ENCODE data around the gene TPCN1. TPM values are rescaled to one million over a fixed set of nuclear protein-coding genes. Genes with fewer than 3 reads are reported as not detected.

TPCN1 gene
- total RNA-seq, 4 donors from 2014 or later: 27.6 to 82.3 (median 46.3) TPM

DNA sequence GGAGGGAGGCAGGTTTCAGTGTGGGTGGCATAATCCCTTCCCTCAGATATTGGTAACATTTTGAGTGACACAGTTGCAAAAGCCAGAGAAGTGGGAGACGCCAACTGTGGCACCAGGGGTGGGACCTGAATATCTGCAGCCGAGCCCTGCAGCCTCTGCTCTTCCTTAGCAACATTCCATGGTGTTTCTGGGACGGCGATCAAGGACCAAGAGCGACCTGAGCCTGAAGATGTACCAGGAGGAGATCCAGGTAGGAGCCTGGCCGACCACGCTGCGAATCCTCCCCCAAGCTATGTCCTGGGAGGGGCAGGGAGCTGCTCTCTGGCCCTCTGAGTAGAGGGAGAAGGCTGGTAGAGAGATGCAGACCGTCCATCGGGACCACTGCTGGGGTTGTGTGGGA lies 71.8 kb downstream of the TPCN1 start:
- TF ChIP-seq, protein P1, sequence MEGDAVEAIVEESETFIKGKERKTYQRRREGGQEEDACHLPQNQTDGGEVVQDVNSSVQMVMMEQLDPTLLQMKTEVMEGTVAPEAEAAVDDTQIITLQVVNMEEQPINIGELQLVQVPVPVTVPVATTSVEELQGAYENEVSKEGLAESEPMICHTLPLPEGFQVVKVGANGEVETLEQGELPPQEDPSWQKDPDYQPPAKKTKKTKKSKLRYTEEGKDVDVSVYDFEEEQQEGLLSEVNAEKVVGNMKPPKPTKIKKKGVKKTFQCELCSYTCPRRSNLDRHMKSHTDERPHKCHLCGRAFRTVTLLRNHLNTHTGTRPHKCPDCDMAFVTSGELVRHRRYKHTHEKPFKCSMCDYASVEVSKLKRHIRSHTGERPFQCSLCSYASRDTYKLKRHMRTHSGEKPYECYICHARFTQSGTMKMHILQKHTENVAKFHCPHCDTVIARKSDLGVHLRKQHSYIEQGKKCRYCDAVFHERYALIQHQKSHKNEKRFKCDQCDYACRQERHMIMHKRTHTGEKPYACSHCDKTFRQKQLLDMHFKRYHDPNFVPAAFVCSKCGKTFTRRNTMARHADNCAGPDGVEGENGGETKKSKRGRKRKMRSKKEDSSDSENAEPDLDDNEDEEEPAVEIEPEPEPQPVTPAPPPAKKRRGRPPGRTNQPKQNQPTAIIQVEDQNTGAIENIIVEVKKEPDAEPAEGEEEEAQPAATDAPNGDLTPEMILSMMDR (IDR thresholded peaks at IDR 0.05; ENCODE audit: low read depth): no peak

DNA sequence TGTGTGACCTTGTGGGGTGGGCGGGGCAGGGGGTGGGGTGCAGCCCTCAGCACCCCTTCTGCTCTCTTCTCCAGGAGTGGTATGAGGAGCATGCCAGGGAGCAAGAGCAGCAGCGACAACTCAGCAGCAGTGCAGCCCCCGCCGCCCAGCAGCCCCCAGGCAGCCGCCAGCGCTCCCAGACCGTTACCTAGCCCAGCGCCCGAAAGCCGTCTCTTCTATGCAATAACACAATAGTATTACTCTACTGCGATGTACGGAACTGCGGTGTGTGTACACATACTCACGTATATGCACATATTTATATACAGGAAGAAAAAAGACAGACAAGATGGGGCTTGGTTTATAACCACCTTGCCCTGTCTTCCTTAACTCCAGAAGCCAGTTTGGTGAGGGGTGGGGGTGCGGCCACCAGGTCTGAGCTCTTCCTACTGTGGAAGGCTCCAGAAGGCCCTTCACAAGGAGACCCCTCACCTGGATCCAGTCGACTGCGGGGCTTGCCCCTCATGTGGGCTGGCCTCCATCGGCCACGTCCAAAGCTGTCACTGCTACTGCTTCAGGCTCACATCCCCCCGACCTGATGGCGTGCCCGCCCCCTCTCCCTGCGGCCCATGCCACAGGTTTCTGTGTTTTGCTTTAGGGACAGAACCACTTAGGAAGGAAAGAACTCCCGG lies 74.8 kb downstream of the TPCN1 start:
- TF ChIP-seq, protein P1 (IDR thresholded peaks at IDR 0.05; ENCODE audit: low read depth): no peak

- TF ChIP-seq, protein P1 (IDR thresholded peaks at IDR 0.05; ENCODE audit: low read depth): no peak
Observed at GRCh38 chr12:113296557-113297213, 75.4 kb downstream of the TPCN1 start.

- TF ChIP-seq, protein P1 (IDR thresholded peaks at IDR 0.05; ENCODE audit: low read depth): no peak
Observed at GRCh38 chr12:113297214-113297587, 75.9 kb downstream of the TPCN1 start.

DNA sequence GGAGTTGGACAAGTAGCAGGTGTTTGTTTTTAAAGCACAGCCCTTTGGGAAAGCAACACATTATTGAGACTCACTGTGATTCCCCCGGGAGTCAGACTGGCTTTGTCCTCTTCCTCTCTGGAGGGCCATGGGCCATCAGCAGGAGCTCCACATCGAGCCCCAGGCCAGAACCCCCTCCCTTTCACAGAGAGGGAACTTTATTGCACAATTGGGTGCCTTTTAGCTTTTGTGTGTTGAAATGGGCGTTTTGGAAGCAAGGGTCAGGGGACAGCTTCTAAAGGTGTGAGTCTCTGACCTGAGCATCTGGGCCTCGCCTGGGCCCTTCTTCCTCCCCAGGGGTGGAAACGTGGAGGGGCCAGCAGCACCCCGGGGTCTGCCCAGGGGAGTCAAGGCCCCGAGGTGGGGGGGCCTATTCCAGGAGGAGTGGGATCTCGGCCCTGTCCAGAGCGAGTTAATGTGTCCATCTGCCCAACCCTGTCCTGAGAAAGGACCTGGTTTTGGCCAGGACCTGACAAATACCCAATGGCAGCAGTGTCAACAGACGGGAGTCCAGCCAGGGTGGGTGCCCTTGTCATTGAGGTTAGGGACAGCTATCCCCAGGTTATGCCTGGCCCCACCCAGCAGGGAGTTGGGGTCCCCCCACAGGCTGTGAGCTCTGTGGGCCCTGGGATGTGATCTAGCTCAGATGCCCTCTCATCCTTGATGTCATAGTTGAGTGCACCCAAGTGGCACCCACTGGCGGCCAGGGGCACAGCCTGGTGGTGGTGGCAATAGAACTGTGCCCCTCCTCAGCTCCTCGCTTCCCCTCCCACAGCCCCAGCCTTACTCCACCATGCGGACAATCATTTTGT lies 76.6 kb downstream of the TPCN1 start:
- TF ChIP-seq, protein P1 (IDR thresholded peaks at IDR 0.05; ENCODE audit: low read depth): no peak

GRCh38 chr12:113298472-113298817 lies 77.2 kb downstream of the TPCN1 start:
- TF ChIP-seq, protein P1 (IDR thresholded peaks at IDR 0.05; ENCODE audit: low read depth): no peak

Measured in subcutaneous adipose tissue (tissue), 4 donors.